Stimulated activated CD8-positive, alpha-beta memory T cell treated with anti-CD3 and anti-CD28 coated beads, Interleukin-12 subunit alpha, Interleukin-12 subunit beta, amount 100 ng/mL, for 24 hours (primary cell): ENCODE measurements around the gene SPOCK1.
"Not testable (repeated sequence)": the region's sequence is repeated elsewhere in the genome, so short reads cannot be mapped to it uniquely, and the experiment has no call there.

Experiments
- DNase-seq: peaks from one replicate; pipeline ENCODE4 v3.0.0-alpha.2; 2020; ENCODE audit errors: extremely low read depth

The SPOCK1 gene

DNA sequence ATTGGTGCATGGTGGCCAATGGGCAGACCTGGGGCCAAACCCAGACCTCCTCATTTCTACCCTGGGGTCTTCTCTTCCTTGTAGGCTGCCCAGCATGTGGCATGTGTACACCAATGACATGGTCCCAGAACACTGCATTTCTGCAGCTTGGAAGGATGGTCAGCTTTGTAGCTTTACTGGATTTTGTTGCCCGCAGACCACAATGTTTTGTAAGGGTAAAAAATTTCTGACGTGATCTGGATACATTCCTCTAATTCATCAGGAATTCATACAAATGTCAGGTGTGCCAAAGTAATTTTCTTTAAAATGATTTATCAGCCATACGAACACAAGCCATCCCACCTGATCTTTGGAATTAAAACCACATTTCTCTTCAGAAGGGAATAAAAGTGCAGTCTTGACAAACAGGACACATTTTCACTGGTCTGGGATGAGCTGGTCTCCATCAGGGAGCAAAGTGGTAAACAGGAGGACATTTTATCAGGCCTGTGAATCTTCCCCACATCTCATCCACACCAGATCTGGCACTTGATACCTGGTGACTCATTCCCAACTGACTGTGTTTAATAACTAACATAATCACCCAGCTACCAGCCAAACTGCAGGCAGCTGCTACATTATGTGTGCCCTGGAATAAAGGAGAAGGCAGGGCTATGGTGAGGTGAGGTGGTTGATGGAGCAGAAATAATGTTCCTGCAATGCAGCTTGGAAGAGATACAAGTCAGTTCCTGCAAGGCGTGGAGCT is 103.9 kb downstream of the SPOCK1 start:
- no peak for DNase-seq

DNA sequence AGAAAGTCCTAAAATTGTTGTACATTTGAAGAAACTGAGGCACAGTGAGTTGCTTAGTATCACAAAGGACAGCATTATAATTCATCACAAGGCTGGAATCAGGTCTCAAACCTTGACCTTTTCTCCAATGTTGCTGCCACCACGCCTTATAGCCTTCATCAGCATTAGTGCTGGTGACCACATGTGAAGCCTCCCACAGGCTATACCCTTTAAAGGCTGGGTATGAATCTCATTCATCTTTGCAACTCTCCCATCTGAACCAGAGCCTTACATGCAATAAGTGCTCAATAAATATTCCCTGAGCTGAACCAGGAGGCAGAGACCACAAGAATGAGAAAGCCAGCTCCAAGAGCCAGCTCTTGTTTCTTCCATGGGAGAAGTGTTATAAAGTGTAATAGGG is 104.7 kb downstream of the SPOCK1 start:
- DNase-seq, result no peak

DNA sequence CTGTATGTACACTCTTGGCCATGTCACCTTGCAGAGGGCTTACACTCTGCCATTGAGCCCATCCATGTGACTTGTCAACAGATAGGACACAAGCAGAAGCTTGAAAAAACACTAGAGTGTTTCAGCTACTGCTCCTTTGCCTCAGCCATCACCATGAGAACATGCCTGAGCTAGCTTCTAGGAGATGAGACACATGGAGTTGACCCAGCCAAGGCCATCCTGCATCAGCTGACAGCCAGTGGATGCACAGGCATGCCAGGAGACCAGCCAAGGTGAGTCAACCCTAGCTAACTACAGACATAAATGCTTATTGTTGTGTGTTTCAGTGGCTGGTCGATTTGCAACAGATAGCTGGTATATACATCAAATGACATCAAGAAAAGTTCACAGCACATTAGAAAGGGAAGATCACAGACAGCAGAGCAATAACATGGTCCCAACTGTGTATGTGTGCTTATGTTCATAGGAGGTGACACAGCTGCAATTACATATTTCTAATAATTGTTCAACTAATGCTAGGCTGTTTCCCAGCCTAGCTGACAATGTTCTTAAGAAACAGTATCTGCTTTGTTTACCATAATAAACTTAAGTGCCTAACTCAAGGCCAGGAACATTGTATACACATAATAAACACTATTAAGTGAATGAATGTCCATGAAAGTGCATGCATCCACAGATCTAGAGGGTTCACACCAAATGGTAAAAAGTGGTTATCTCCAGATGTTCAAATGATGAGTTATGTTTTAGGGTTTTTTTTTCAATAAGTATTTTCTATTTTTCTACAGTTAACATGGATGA is 105.7 kb downstream of the SPOCK1 start:
- no peak for DNase-seq

DNA sequence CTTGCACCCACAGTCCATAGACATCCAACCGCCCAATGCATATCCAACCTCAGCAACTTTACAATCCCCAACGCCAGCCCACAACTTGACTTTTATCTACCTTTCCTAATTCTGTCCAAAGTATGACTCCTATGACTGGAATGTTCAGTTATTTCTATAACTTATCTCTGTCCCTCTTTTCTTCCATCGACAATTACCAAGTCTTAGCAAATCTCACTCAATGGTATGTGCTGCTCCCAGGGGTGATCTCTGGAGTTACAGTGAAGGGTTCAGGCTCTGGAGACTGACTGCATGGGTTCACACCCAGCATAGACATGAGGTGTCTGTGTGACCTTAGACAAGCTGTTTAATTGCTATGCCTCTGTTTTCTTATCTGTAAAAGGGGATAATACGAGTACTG is 106.9 kb downstream of the SPOCK1 start:
- no peak for DNase-seq

DNA sequence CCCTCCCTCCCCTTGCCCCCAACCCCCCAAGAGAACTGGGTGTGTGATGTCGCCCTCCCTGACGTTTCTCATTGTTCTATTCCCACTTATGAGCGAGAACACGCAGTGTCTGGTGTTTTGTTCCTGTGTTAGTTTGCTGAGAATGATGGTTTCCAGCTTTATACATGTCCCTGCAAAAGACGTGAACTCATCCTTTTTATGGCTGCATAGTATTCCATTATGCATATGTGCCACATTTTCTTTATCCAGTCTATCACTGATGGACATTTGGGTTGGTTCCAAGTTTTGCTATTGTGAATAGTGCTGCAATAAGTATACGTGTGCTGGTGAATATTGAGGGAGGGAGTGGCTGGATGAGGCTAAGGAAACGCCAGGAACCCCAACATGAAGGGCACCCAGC is 108.1 kb downstream of the SPOCK1 start:
- not testable (repeated sequence) for DNase-seq

DNA sequence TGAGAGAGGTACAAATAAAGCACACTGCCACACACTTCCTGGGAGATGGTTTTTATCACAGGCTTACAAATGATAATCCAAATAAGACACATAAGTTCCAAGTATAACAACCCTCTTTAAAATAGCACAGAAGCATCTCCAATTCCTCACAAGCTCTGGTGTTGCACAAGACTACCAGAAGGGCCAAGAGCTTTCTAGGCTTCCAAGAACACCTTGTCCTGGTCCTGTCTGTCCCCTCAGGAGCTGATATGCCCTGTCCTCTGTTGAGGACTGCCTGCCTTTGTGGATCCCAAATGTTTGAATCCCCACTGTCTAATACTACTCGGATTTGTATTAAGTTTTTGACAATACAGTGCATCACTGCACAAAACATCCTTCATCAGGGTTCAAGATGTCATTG is 110.1 kb downstream of the SPOCK1 start:
- DNase-seq, result no peak

DNA sequence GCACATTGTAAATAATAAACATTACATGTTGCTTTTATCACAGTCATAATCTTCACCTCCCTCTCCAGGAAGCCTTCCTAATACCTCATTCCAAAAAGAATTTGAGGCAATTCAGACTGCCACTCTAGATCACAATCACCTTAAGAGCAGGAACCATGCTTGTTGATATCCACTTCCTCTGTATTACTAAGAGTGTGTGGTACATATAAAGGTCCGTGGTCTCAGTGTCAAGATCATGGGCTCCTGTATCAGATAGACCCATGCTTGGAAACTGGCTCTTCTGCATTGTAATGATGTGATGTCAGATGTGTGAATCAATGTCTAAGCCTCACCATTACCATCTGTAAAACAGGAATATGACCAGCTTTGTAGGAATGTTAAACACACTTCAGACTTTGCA is 114.1 kb downstream of the SPOCK1 start:
- no peak for DNase-seq

DNA sequence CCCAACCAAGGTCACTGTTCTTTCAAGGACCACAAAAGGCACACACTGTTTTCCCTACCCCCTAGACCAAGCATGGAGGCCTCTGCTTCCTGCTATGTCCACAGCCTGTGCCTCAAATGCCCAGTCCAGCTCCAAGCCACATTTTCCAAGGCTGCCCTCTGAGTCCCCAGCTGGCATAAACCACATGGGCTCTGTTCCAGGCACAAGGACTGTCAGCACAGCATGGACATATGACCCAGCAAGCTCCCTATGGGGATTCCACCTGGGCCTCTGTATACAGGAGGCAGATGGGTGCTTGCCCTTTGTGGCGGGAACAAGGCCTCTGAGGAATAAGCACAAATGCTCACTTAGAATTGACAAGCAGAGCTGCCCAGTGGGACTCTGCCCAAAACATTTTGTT is 115.2 kb downstream of the SPOCK1 start:
- DNase-seq, result no peak

DNA sequence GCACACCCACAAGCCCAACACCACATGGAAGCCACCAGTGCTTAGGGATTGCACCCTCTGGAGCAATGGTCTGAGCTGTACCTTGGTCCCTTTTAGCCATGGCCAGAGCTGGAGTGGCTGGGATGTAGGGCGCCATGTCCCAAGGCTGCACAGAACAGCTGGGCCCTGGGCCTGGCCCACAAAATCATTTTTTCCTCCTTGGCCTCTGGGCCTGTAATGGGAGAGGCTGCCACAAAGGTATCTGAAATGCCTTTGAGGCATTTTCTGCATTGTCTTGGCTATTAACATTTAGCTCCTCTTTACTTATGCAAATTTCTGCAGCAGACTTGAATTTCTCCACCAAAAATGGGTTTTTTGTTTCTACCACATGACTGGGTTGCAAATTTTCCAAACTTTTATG is 117.6 kb downstream of the SPOCK1 start:
- DNase-seq, result no peak

DNA sequence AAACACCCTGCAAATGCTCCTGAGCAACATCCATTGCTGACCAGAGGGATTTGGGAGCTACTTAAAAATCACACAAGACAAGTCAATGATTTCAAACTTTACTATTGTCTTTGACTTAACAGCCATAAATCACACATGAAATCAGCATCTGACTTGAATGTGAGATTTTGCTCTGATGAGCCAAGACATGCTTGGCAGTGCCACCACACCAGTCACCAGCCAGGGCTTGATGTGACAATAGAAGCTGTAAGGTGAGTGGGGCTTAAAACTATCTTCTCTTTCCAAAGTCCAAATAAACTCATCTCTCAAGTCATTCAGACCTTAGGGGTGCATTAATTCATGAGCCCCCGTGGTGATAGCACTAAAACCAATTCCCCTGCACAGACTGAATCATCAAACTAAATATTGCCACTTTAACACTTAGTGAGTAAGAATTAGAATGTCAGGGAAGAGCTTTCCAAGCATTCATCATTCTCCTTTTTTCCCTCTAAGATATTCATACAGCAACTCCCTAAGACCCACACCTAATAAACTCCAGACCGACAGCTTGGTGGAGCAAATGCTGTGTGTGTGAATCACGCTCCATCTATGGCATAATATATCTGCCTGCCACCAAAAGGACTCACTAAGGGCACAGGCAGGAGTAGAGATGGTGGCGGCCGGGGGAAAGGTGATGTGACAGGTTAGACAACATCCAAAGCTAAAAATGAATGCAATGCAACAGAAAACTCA is 119.4 kb downstream of the SPOCK1 start:
- no peak for DNase-seq

DNA sequence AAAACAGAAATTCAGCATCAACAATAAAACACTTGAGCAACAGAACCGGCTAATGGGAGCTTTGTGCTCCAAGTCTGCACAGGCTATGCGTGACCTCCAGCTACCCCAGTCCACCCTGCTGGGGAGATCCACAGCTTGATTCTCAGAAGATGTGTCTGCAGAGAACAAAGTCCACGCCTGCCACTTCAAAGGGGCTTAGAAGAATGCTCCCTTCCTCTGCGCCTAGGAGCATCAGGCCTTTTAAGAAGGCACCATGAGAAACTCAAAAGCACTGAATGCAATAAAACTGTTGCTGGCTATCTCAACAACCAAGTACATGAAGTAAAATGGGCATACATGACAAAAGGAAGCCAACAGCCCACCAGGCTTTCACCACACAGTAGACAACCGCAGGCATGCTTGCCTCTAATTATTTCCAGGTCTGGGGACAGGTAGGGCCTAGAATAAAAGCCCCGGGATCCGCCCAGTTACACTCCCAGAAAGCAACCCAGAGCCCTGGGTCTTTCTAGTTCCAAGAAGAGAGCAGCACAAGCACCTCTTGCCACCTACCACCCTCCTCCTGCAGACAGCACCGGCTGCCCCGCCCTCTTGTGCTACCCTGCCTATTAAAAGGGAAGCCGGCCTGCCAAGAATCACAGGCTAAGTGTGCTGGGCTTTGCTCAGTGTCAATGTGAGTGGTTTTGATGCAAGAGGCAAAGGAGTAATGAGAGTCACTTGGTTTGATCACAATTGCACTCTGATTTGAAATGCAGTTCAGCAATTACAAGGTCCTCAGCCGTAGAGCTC is 123.2 kb downstream of the SPOCK1 start:
- no peak for DNase-seq

DNA sequence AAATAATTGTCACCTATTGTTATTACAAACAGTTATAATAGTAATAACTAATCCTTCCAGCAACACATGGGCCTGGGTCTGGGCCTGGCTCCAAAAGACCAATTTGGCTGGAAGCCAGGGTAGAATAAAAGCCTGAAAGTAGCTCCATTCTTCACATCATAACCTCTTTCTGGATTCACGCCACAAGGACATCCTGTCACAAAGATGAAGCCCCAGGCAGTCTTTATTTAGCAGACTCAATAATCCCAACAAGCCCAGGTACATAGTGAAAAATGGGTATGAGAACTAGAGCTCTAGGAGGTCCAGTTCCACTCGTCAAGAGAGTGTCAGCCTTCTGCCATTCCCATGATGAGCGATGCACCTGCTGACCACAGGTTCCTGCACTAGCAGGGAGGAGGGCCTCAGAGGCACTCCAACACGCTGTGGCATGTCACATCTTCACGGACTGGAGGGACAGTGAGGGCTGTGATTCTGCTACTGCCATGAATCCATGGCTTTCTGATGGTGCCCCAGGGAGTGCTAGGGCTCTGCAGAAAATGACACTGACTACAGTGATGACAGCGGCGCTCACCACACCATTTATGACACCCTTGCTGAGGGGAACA is 124.9 kb downstream of the SPOCK1 start:
- no peak for DNase-seq

DNA sequence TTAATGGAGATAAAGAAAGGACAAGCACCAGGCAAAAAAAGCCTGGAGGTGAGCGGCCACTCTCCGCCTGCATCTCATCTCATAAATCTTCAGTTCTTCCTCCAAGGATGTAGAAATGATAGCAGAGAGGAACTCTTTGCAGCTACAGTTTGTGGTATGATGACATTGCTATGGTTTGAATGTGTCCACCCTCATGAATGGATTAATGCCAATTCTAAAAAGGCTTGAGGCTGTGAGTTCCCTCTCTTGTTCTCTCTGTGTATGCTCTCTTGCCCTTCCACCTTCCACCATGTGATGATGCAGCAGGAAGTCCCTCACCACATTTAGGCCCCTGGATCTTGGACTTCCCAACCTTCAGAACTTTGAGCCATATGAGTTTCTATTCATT is 126.4 kb downstream of the SPOCK1 start:
- no peak for DNase-seq

DNA sequence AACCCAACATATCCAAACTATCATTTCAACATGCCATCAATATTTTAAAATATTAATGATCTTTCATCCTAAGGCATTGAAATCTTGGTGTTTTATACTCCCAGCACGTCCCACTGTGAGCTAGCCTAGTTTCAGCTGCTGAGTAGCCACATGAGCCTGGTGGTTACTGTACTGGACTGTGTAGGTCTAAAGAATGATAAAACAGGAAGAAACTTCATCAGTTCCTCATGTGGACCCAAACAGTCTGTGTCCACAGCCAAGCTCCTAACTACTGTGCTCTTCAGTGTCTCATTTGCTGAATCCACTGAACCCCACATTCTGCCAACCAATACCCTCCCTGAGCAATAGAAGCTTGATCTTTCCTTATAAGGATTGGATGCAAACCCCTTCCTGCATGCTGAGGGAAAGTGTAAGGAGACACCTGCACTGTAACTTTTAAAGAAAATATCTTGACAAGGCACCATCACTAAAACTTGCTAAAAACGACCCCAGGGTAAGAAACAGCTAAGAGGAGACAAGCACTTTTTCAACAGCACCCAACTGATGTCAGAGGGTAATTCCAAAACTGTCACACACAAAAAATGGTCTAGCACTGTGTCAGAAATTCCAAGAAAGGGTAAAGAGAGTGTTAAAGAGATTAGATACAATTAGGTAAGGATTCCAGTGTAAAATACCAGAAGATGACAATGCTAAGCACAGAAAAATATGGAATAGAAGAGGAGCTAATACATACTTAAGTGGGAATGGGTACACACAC is 126.9 kb downstream of the SPOCK1 start:
- no peak for DNase-seq

DNA sequence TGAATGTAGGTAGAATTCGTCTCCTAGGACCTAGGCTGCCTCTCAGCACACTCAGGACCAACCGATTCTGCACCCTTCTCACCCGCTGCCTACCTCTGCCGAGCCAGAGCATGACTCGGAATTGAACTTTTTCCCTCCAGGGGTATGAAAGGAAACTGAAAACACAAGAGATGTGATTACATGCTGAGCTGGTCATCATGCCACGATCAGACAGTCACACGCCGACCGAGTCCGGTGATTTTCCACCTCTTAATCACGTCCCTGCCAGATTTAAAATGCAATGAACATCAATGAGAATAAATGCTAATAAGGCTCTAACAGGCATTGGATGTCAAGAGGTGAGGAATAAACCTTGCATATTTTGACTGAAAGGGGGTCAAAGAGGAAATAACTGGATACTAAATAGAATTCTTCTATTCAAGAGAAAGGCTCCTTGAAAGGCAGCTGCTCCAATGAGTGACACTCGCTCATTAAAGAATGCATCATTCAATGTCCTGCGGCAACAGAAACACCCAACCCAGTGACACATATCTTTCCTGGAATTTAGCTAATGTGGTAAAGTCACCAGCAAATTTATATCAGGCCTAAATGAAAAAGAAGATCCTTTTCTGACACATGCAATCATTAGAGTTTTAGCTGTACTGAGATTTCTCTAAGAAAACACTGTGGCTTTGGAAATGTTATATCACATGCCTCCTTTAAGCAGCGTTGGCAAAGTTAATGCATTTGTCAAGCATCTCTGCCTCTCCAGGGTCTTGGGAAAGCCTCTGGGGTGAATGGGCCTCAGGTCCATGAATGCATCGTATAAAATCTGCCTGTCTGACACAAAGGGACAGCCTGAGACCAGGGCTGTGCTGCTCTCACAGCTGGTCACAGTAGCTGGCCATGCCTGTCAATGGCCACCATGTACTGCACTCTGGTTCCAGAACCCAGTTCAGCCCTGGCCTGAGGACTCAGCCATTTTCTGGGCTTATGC is 128.7 kb downstream of the SPOCK1 start:
- no peak for DNase-seq

DNA sequence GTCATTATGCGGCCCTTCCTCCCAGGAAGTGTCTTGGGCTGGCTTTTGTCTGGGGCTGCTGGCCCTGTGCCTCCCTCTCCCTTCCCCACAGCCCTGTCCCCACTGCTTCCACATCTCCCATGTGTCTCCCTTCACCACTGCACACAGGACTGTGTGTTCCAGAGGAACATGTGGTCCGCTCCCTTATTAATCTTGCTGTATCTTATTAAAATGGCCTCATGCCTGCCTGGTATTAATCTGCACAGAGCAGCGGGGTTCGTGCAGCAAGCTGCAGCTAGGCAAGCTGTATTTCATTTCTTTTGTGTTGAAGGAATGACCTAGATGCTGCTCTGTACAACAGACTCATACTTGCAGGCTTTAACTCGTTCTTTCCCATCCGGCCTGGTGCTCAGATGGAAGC is 130.5 kb downstream of the SPOCK1 start:
- no peak for DNase-seq

DNA sequence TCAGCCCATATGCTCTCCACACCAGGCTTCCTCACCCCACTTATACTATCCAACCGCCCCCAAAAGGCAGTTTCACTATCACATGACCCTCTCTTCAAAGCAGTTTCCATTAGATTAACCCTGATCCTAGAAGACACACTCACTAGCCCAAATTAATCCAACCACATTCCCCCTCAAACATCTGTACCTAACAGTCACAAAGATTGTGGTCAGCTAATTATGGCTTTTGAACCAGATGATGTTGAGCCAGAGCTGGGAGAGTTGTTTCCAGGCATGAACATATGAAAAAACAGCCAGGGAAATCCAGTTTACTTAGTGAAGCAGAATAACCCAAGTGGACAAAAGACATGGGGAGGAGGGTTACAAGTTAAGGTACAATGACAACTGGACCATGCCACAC is 131.2 kb downstream of the SPOCK1 start:
- DNase-seq, result no peak

DNA sequence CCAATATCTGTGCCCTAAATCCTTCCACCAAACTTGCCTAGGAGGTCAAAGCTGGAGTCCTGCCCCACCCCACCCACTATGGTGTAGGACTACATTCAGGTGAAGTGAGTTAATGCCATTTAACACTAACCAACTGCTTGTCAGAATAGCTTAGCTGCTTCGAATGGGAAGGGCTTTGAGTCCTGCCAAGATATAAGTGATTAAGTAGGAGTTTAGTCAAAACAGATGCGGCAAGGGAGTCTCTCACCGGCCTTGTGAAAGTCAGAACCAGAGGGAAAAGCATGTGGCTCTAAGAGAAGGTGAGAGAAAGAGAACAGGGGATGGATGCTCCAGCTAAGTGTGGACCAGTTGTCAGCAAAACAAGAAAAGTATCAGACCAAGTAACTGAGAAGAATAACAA is 132.6 kb downstream of the SPOCK1 start:
- no peak for DNase-seq

DNA sequence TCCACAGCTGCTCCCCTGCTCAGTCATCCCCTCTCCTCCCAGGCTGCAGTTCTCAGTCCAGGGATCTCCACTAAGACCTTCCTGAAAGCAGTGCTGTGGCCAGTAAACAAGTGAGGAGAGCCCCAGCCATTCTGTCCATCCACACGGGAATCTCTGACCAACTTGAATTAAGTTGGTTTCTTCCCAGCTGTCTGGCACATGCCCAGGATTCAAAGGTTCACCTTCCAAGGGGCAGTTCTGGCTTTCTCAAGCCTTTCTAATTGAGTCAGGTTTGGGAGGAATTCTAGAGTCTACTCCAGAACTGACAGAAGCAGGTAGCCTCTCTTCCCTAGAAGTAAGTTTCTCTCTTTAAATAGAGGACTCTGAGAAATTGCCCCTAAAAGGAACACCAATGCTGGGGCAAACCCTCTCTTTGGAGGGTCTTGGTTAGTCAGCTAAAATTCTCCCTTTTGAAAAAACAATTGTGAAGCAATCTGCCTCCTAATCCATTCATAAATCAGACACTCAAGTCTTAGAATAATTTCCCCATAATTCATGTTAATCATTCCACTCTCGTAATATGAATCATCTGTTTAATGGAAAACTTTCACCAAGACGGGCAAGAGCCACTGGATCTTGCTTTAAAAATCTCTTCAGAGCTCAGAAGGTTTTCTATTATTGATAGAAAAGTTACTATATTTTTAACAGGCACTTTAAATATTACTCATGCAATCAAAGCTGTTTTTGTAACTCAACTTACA is 133.8 kb downstream of the SPOCK1 start:
- DNase-seq, result no peak
